GM12891 (cell line): ENCODE measurements around the gene SPATA31D4.

ENCODE experiments used
- POLR2A ChIP-seq: IDR thresholded peaks from 2 replicates; pipeline ENCODE4 v1.6.1; 2011; ENCODE audit warnings: low read depth, low read length, control low read depth
- POU2F2 ChIP-seq: IDR thresholded peaks from 2 replicates; pipeline ENCODE4 v1.6.1; 2011; ENCODE audit warnings: low read depth, mild to moderate bottlenecking, control low read depth, low read length, moderate library complexity

DNA sequence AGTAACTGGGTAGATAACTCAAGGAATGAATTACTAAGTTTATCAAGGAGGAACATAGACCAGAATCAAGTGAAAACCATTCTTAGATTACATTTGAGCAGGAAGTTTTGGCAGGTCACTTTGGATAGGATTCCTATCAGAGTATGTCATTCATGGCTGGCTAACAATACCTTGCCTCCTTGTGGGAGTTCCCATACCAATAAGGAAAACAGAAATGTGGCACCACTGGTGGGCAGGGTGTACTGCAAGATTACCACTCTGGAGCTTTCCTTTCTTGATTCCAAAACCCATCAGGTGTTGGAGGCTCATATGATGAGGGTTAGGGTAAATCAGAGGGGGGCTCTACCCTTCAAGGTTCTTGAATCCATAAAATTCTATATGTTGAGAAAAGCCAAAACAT, 41.7 kb downstream of the SPATA31D4 start:
- TF ChIP-seq POLR2A (no peak), POU2F2 (no peak)
